Adrenal gland (tissue), 5 donors: ENCODE results near the gene HIPK1.

ENCODE experiments used
- POLR2A ChIP-seq, 2 donors: fragments of 450-650 bp; IDR thresholded peaks; one replicate each; pipeline ENCODE4 v1.6.1; 2017; ENCODE audit warnings: antibody characterized with exemption in 2 of 2, mild to moderate bottlenecking in 2 of 2, moderate library complexity in 1 of 2
- TF ChIP-seq, protein P1 (sequence below), 6 experiments: fragments of 450-650 bp in 4 of 6; fragments of 200-600 bp in 2 of 6; sonication (generic) in 1 of 6; IDR thresholded peaks; 1 replicate in 5 of 6; 2 replicates in 1 of 6; pipeline versions ENCODE4 v1.5.1 to v1.8.0; 2016 to 2021; ENCODE audit warnings: antibody characterized with exemption in 6 of 6, mild to moderate bottlenecking in 2 of 6, moderate library complexity in 1 of 6
- donor health status: DM: no; HTN: no; CAD: no.

DNA sequence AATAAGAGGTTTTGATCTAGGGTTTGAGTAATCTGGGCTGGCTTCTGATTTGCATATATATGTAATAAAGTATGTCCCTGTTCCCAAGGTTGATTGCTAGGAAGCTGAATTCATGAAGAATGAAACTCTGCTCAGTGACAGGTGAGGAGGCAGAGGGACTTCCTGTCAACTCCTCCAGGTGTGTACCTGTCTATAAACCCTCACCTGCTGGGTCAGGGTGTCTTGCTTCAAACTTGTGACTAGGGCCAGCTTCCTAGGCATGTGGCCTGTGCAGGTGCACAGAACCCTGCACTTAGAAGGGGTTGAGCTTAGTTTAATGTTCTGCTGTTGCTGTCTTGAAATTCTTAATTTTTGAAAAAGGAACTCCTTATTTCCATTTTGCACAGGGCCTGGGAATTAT is 71.3 kb downstream of the HIPK1 start:
- TF ChIP-seq, protein P1, sequence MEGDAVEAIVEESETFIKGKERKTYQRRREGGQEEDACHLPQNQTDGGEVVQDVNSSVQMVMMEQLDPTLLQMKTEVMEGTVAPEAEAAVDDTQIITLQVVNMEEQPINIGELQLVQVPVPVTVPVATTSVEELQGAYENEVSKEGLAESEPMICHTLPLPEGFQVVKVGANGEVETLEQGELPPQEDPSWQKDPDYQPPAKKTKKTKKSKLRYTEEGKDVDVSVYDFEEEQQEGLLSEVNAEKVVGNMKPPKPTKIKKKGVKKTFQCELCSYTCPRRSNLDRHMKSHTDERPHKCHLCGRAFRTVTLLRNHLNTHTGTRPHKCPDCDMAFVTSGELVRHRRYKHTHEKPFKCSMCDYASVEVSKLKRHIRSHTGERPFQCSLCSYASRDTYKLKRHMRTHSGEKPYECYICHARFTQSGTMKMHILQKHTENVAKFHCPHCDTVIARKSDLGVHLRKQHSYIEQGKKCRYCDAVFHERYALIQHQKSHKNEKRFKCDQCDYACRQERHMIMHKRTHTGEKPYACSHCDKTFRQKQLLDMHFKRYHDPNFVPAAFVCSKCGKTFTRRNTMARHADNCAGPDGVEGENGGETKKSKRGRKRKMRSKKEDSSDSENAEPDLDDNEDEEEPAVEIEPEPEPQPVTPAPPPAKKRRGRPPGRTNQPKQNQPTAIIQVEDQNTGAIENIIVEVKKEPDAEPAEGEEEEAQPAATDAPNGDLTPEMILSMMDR (IDR thresholded peaks at IDR 0.05) = no peak
- TF ChIP-seq POLR2A (IDR thresholded peaks at IDR 0.05) = no peak
